Measurements from ENCODE around the gene KCNQ1. TPM values are rescaled to one million over a fixed set of nuclear protein-coding genes. Genes with fewer than 3 reads are reported as not detected.

The KCNQ1 gene
- polyA plus RNA-seq, 1 of the 3 experiments (the other 2 are of a cell fraction): 0.05 TPM

GRCh38 chr11:2569321-2569721 lies 124.5 kb downstream of the KCNQ1 start (continued):
- TF ChIP-seq SMC3 (IDR thresholded peaks at IDR 0.05; ENCODE audit: low read depth, low read length) (no peak), NFIC (IDR thresholded peaks at IDR 0.05; ENCODE audit: borderline replicate concordance) (no peak), RXRA (IDR thresholded peaks at IDR 0.05; ENCODE audit: borderline replicate concordance, low read depth) (no peak), TAF1 (IDR thresholded peaks at IDR 0.05; ENCODE audit: borderline replicate concordance, low read depth, low read length) (no peak), RCOR1 (IDR thresholded peaks at IDR 0.05; ENCODE audit: low read length) (no peak)

DNA sequence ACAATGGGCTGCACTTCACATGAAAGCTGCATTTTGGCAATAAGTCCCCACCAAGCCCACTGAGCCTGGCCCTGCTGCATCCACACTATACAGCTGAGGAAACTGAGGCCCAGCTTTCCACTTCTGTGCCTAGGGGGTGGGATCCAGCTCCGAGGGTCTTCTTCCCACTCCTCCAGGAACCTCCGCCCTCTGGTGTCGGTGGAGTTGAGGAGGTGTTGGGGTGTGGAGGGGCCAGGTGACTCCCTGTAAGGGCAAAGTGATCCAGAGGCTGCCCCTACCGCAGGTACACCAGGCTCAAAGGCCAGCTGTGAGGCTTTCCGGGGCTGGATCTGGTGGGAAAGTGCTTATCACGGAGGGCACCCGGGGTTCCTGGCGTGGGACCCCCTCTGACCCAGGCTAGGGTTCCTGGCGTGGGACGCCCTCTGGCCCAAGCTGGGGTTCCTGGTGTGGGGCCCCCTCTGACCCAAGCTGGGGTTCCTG lies 125.0 kb downstream of the KCNQ1 start:
- no peak overlapping the region for H3K9ac ChIP-seq
- no peaks in the 10 kb centered on the region for H3F3A ChIP-seq (replicated peaks; ENCODE audit: insufficient read depth)
- ChIA-PET CTCF (interaction anchor here (1.1 to 1.3 kb wide), 2 partner anchors 265 to 318 kb away, joined by 3 read pairs; no protein-coding TSS in a partner anchor), POLR2A (no interaction called here)
- peaks cover 0 to 10% of the 10 kb centered on the region in 2 experiments; a peak in 1 of 4 replicates for H3K4me1 ChIP-seq (ENCODE audit: control insufficient read depth in 1 of 2, insufficient read depth in 2 of 2, low read depth in 1 of 2, low read length in 1 of 2)
- H3K9me2 ChIP-seq: no peaks in the 10 kb centered on the region
- no peak for DNase-seq
- H3K27ac ChIP-seq (ENCODE audit: low read depth in 2 of 2, low read length in 1 of 2): no peak overlapping the region
- no peak overlapping the region for H2AFZ ChIP-seq (ENCODE audit: low read depth)
- H3K4me3 ChIP-seq (ENCODE audit: low read depth in 2 of 2, low read length in 1 of 2): no peak overlapping the region
- no peaks in the 10 kb centered on the region for H4K20me1 ChIP-seq (ENCODE audit: insufficient read depth)
- H3K79me2 ChIP-seq (ENCODE audit: insufficient read depth): no peaks in the 10 kb centered on the region
- WGBS (ENCODE audit: low lambda C conversion rate): 77% methylated on average over 5 of the region's 10 CpGs
- H3K36me3 ChIP-seq (replicated peaks in 1 of 2; ENCODE audit: control insufficient read depth in 1 of 2, insufficient read depth in 2 of 2, low read length in 1 of 2): no peaks in the 10 kb centered on the region
- TF ChIP-seq MEF2A (IDR thresholded peaks at IDR 0.05; ENCODE audit: borderline replicate concordance, low read depth): no peak
- no peak for TF ChIP-seq REST (IDR thresholded peaks at IDR 0.05; ENCODE audit: low read depth, low read length)
- TF ChIP-seq, protein P1, sequence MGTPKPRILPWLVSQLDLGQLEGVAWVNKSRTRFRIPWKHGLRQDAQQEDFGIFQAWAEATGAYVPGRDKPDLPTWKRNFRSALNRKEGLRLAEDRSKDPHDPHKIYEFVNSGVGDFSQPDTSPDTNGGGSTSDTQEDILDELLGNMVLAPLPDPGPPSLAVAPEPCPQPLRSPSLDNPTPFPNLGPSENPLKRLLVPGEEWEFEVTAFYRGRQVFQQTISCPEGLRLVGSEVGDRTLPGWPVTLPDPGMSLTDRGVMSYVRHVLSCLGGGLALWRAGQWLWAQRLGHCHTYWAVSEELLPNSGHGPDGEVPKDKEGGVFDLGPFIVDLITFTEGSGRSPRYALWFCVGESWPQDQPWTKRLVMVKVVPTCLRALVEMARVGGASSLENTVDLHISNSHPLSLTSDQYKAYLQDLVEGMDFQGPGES (IDR thresholded peaks at IDR 0.05; ENCODE audit: low read depth, low read length): no peak
- TF ChIP-seq CTCF (IDR thresholded peaks at IDR 0.05): no peak
- TF ChIP-seq NFIC (IDR thresholded peaks at IDR 0.05; ENCODE audit: borderline replicate concordance): no peak
- no peak for TF ChIP-seq TAF1 (IDR thresholded peaks at IDR 0.05; ENCODE audit: borderline replicate concordance, low read depth, low read length)
- no peak for TF ChIP-seq RCOR1 (IDR thresholded peaks at IDR 0.05; ENCODE audit: low read length)
- TF ChIP-seq RFX5 (IDR thresholded peaks at IDR 0.05; ENCODE audit: low read length): no peak
- TF ChIP-seq FOXJ3 (CRISPR knock-in tag; IDR thresholded peaks at IDR 0.05): no peak
- no peak for TF ChIP-seq CHD2 (IDR thresholded peaks at IDR 0.05; ENCODE audit: low read length, partially characterized antibody)
- TF ChIP-seq ELF1 (IDR thresholded peaks at IDR 0.05): no peak
- TF ChIP-seq MXI1 (IDR thresholded peaks at IDR 0.05; ENCODE audit: low read depth, low read length): no peak
- TF ChIP-seq PBX3 (IDR thresholded peaks at IDR 0.05): no peak
- no peak for TF ChIP-seq NRF1 (IDR thresholded peaks at IDR 0.05; ENCODE audit: low read depth, low read length)
- no peak for TF ChIP-seq RXRA (IDR thresholded peaks at IDR 0.05; ENCODE audit: borderline replicate concordance, low read depth)
- TF ChIP-seq EP300 (IDR thresholded peaks at IDR 0.05; ENCODE audit: borderline replicate concordance in 1 of 2, low read depth in 1 of 2, low read length in 1 of 2): no peak
- no peak for TF ChIP-seq GATA2 (CRISPR knock-in tag; IDR thresholded peaks at IDR 0.05)
- H3K4me2 ChIP-seq: no peak overlapping the region
- H3K27me3 ChIP-seq (ENCODE audit: insufficient read depth): no peaks in the 10 kb centered on the region
- no peaks in the 10 kb centered on the region for H3K9me3 ChIP-seq

Measured in SK-N-SH (cell line).